GM21526 (cell line): ENCODE results near the gene SBF2.

Experiments used
- ATAC-seq: cut with Tn5 transposase; IDR thresholded peaks from one replicate; pipeline ENCODE4 v1.9.1; 2021; ENCODE audit warnings: moderate library complexity; ENCODE audit not compliant: unreplicated experiment, low FRiP score

SBF2 gene

GRCh38 chr11:10317776-10318526, 23.9 kb upstream of the SBF2 start:
- ATAC-seq = peak; percentile 43

GRCh38 chr11:10317151-10317755, 23.2 kb upstream of the SBF2 start:
- ATAC-seq = peak; percentile 3

DNA sequence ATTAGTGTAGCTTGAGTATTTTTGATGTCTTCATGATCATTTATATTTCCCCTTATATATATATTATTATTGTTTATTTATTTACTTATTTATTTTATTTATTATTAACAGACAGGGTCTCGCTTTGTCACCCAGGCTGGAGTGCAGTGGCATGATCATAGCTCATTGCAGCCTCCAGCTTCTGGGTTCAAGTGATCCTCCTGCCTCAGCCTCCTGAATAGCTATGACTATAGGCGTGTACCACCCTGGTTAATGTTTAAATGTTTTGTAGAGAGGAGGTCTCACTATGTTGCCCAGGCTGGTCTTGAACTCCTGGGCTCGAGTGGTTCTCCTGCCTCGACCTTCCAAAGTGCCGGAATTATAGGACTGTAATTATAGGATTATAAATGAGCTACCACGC, 21.1 kb upstream of the SBF2 start:
- ATAC-seq = no peak

DNA sequence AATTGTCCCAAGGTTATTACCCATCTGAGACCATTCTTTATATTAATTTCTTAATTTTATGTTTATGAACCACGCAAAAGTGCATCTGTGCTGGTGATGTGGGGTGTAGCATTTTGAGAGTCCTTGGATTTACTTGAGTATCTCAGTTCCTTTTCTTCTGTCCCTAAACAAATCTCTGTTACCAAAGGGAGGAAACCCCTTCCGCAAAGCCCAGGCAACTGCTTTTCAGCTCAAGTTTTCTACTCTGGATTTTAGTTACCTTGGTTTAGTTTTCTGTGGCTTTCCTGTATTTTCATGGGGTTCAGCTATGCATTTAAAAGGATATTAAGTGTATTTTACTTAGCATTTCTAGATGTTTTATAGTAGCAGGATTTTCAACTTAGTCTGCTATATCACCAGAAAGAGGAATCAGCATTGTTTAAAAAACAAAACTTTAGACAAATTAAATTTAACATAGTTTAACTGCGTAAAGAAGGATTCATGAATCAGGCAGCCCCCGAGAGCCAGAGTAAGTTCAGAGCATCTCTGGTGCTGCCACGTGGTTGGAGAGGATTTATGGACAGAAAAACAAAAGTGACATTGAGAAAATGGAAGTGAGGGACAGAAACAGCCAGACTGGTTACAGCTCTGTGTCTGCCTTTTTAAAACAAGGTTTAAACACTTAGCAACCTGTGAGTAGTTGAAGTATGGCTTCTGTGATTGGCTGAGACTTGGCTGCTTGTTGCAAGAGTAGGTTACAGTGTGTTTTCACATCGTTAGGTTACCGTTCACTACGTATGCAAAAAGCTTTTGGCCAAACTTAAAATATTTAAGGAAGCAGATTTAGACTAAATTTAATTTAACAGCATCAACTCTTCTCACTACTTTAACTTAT, 20.4 kb upstream of the SBF2 start:
- ATAC-seq = peak; percentile 72

DNA sequence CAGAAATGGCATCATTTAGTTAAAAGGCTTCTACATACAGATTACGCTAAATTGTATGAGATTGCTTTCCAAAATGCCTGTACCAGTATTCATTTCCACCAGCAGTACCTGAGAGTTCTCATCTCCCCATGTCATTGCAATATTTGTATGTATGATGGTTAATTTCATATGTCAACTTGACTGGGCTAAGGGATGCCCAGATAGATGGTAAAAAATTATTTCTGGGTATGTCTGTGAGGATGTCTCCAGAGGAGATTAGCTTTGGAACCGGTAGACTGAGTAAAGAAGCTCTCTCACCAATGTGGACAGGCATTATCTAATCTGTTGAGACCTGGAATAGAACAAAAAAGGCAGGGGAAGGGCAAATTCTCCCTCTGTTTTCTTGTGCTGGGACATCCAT, 17.8 kb upstream of the SBF2 start:
- no peak for ATAC-seq

GRCh38 chr11:10310301-10310841, 16.4 kb upstream of the SBF2 start:
- ATAC-seq = no peak

DNA sequence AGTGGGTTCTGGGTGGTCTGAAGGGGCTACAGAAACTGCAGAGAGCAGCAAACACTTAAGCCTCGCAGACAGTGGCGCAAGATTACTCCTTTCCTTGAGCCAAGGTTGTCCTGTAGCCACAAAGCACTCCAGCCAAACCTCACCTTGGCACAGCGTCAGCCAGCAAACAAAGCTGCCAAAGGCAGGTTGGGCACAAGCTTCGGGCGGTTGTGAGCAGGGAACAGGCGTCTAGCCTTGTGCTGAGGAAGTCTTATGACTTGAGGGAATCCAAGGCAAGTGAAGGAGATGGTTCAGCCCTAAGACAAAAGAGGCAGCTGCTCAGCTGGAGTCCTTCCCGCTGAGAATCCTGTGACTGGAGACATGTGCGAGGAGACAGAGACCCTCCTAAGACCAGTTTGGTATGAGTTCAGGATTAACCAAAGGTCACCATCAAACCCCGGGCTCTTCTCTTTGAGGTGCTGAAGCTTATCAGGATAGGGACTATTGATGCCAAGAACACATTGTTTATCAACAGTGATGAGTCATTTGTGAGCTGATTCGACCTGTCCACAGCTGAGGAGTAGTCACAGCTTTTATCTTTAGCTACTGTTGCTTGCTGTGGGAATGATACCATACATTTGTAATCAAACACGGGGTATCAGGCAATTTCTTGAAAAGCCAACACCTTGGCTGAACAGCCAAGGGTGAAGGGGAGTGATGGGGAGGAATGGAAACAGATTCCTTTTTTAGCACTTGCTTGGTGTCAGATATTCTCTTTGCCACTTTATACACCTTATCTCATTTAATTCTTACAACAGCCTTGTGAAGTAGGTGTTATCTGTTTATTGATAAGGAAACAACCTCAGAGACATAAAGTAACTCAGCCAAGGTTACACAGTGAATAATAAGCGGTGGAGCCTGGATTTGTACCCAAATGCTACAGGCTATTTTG, 15.4 kb upstream of the SBF2 start:
- ATAC-seq = no peak

- no peak for ATAC-seq
These were observed 14.4 kb upstream of the SBF2 start for GRCh38 chr11:10308201-10308954.

- peak; percentile 63 for ATAC-seq
These were observed 13.6 kb upstream of the SBF2 start for GRCh38 chr11:10307400-10308200.

- ATAC-seq = no peak
These were observed 13.0 kb upstream of the SBF2 start for GRCh38 chr11:10307022-10307399.

DNA sequence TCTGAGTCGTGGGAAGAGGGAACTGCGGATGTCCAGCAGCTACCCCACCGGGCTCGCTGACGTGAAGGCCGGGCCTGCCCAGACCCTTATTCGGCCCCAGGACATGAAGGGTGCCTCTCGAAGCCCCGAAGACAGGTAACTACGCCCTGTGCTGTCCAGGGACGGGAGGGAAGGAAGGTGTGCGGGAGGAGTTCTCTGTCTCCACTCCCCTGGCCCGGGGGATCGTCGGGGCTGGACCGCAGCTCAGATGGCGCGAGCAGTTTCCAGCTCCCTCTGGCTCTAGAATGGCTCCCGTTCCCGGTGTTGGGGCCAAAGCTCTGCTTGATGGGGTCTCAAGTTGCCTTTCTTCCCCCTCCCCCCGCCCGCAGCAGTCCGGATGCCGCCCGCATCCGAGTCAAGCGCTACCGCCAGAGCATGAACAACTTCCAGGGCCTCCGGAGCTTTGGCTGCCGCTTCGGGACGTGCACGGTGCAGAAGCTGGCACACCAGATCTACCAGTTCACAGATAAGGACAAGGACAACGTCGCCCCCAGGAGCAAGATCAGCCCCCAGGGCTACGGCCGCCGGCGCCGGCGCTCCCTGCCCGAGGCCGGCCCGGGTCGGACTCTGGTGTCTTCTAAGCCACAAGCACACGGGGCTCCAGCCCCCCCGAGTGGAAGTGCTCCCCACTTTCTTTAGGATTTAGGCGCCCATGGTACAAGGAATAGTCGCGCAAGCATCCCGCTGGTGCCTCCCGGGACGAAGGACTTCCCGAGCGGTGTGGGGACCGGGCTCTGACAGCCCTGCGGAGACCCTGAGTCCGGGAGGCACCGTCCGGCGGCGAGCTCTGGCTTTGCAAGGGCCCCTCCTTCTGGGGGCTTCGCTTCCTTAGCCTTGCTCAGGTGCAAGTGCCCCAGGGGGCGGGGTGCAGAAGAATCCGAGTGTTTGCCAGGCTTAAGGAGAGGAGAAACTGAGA, 12.2 kb upstream of the SBF2 start:
- ATAC-seq = no peak

- no peak for ATAC-seq
These were observed 11.4 kb upstream of the SBF2 start for GRCh38 chr11:10305262-10305963.

GRCh38 chr11:10304495-10305261, 10.7 kb upstream of the SBF2 start, which contains the start of gene ADM:
ADM (plus strand) TSS chr11:10305073; CDS start chr11:10305701, 628 bp downstream.
- ATAC-seq = no peak

GRCh38 chr11:10303558-10304363, 9.7 kb upstream of the SBF2 start:
- ATAC-seq = no peak
